ENCODE measurements around the gene C18orf54.
"Not testable (repeated sequence)": the region's sequence is repeated elsewhere in the genome, so short reads cannot be mapped to it uniquely, and the experiment has no call there.

The C18orf54 gene

DNA sequence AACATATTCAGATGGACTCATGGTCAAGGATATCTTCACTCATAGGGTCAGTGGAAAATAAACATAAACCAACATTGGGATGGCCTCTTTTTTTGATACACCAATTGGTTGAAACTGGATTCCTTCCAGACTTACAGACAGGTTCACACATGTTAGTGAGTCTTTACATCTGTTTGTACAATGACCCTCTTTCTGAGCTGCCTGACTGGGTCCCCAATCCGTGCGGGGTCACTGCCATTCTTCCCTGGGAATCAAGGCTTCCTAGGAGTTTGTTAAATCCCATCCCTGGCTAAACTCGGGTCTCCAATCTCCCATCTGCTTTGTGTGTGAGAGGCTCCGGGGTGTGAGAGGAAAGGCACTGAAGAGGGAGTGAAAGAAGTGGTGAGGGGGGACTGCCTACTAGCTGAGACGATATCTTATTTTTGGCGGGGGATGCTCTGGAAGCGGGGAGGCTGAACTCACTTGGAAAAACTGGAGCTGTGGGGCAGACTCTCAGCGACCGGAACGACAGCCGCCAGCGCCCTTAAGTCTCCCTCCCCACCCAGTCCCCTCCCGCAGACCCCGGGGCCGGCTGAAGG lies 535 bp upstream of the C18orf54 start:
- peak overlapping the region; percentile 96 for H3K4me3 ChIP-seq (ENCODE audit: low read length)
- H3K27me3 ChIP-seq (ENCODE audit: insufficient read depth, low read length): no peaks in the 10 kb centered on the region
- peaks cover 18% of the 10 kb centered on the region for H3K36me3 ChIP-seq (ENCODE audit: insufficient read depth, low read depth, low read length)
- no peaks in the 10 kb centered on the region for H3K9me3 ChIP-seq (ENCODE audit: insufficient read depth, low read depth, low read length)
- peak overlapping the region; percentile 59 for H3K27ac ChIP-seq (ENCODE audit: low read length)
- H3K4me1 ChIP-seq (ENCODE audit: insufficient read depth, low read length): peaks cover 3% of the 10 kb centered on the region; the same call in 1 of the 2 replicates
- H3K9ac ChIP-seq (ENCODE audit: low read depth, low read length): peak overlapping the region; percentile 90

- Histone ChIP-seq H3K9ac (ENCODE audit: low read depth, low read length) (peak overlapping the region; percentile 90), H3K9me3 (ENCODE audit: insufficient read depth, low read depth, low read length) (no peaks in the 10 kb centered on the region), H3K27me3 (ENCODE audit: insufficient read depth, low read length) (no peaks in the 10 kb centered on the region), H3K27ac (ENCODE audit: low read length) (no peak overlapping the region), H3K36me3 (ENCODE audit: insufficient read depth, low read depth, low read length) (peaks cover 29% of the 10 kb centered on the region), H3K4me1 (ENCODE audit: insufficient read depth, low read length) (peaks cover 3% of the 10 kb centered on the region; the same call in 1 of the 2 replicates), H3K4me3 (ENCODE audit: low read length) (peak overlapping the region; percentile 96)
These were observed 862 bp downstream of the C18orf54 start for GRCh38 chr18:54358495-54359040.

DNA sequence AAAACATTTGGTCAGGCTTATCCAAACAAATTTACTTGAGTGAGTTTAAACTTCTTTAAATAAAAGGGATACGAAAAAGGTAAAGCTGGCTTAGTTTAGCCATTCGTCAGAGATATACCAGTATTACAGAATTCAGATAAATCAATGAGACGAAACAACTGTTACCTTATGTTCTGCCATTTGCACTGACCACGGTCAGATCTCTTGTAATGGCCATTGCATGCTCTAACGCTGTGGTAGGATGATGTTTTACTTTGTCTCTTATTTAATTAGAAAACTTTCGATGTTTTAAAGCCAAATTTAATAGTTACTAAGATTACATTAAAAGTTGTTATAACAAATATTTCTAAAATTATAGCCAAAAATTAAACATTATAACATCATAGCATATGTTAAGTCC lies 1.5 kb downstream of the C18orf54 start:
- Histone ChIP-seq H3K9me3 (ENCODE audit: insufficient read depth, low read depth, low read length) (no peaks in the 10 kb centered on the region), H3K36me3 (ENCODE audit: insufficient read depth, low read depth, low read length) (peaks cover 31% of the 10 kb centered on the region), H3K27ac (ENCODE audit: low read length) (no peak overlapping the region), H3K9ac (ENCODE audit: low read depth, low read length) (peak overlapping the region; percentile 90), H3K4me1 (ENCODE audit: insufficient read depth, low read length) (peaks cover 3% of the 10 kb centered on the region; the same call in 1 of the 2 replicates), H3K4me3 (ENCODE audit: low read length) (peak overlapping the region; percentile 96), H3K27me3 (ENCODE audit: insufficient read depth, low read length) (no peaks in the 10 kb centered on the region)

DNA sequence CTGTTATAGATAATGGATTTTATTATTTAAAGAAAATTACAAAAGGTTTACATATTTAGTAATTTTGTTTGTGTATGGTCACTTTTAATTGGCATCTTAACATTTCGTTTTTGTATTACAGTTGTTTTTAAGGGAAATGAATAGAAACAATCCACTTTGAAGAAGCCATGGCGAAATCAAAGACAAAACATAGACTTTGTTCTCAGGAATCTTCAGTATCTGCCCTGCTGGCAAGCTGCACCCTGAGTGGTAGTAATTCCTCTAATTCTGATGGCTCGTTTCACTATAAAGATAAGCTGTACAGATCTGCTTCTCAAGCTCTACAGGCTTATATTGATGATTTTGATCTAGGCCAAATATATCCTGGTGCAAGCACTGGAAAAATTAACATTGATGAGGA lies 2.7 kb downstream of the C18orf54 start:
- H3K4me3 ChIP-seq (ENCODE audit: low read length): no peak overlapping the region
- peaks cover 3% of the 10 kb centered on the region; the same call in 1 of the 2 replicates for H3K4me1 ChIP-seq (ENCODE audit: insufficient read depth, low read length)
- no peaks in the 10 kb centered on the region for H3K27me3 ChIP-seq (ENCODE audit: insufficient read depth, low read length)

GRCh38 chr18:54378057-54378456 lies 20.4 kb downstream of the C18orf54 start:
- Histone ChIP-seq H3K27ac (ENCODE audit: low read length) (no peak overlapping the region), H3K9me3 (ENCODE audit: insufficient read depth, low read depth, low read length) (no peaks in the 10 kb centered on the region), H3K4me3 (ENCODE audit: low read length) (no peak overlapping the region), H3K9ac (ENCODE audit: low read depth, low read length) (no peak overlapping the region), H3K27me3 (ENCODE audit: insufficient read depth, low read length) (no peaks in the 10 kb centered on the region), H3K36me3 (ENCODE audit: insufficient read depth, low read depth, low read length) (peaks cover 48% of the 10 kb centered on the region), H3K4me1 (ENCODE audit: insufficient read depth, low read length) (peaks cover 10% of the 10 kb centered on the region; the same call in 1 of the 2 replicates)

More for the DNA sequence above, 2.7 kb downstream of the C18orf54 start:
- peaks cover 35% of the 10 kb centered on the region for H3K36me3 ChIP-seq (ENCODE audit: insufficient read depth, low read depth, low read length)
- no peak overlapping the region for H3K27ac ChIP-seq (ENCODE audit: low read length)
- no peak overlapping the region for H3K9ac ChIP-seq (ENCODE audit: low read depth, low read length)
- H3K9me3 ChIP-seq (ENCODE audit: insufficient read depth, low read depth, low read length): no peaks in the 10 kb centered on the region

DNA sequence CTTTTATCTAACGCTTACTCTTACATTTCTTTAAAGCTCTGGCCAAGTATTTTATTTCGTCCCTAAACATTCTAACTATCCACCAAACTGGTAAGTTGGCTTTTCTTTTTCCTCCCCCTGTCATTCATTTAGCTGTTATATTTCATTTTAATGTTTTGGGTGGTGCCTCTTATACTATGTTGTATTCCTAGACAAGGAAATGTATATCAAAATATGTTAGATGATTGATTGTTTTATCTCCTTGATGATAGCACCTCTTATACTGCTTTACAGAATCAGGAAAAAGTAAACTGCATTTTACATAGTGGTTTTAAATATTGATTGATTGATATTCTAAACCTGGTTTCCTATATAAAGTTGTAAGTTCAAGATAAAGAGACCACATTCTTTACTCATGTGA lies 23.9 kb downstream of the C18orf54 start:
- Histone ChIP-seq H3K4me1 (ENCODE audit: insufficient read depth, low read length) (peaks cover 26% of the 10 kb centered on the region; the same call in 1 of the 2 replicates), H3K27me3 (ENCODE audit: insufficient read depth, low read length) (no peaks in the 10 kb centered on the region), H3K36me3 (ENCODE audit: insufficient read depth, low read depth, low read length) (peaks cover 22% of the 10 kb centered on the region), H3K9me3 (ENCODE audit: insufficient read depth, low read depth, low read length) (no peaks in the 10 kb centered on the region), H3K9ac (ENCODE audit: low read depth, low read length) (no peak overlapping the region), H3K27ac (ENCODE audit: low read length) (no peak overlapping the region), H3K4me3 (ENCODE audit: low read length) (no peak overlapping the region)

GRCh38 chr18:54382076-54382475 lies 24.4 kb downstream of the C18orf54 start:
- Histone ChIP-seq H3K36me3 (ENCODE audit: insufficient read depth, low read depth, low read length) (peaks cover 21% of the 10 kb centered on the region), H3K9ac (ENCODE audit: low read depth, low read length) (no peak overlapping the region), H3K27me3 (ENCODE audit: insufficient read depth, low read length) (no peaks in the 10 kb centered on the region), H3K9me3 (ENCODE audit: insufficient read depth, low read depth, low read length) (no peaks in the 10 kb centered on the region), H3K4me3 (ENCODE audit: low read length) (no peak overlapping the region), H3K27ac (ENCODE audit: low read length) (no peak overlapping the region), H3K4me1 (ENCODE audit: insufficient read depth, low read length) (peaks cover 26% of the 10 kb centered on the region; the same call in 1 of the 2 replicates)

- Histone ChIP-seq H3K4me1 (ENCODE audit: insufficient read depth, low read length) (peaks cover 26% of the 10 kb centered on the region; the same call in 1 of the 2 replicates), H3K36me3 (ENCODE audit: insufficient read depth, low read depth, low read length) (peaks cover 21% of the 10 kb centered on the region), H3K4me3 (ENCODE audit: low read length) (peak overlapping the region; percentile 27; the same call in 1 of the 2 replicates), H3K27ac (ENCODE audit: low read length) (no peak overlapping the region), H3K27me3 (ENCODE audit: insufficient read depth, low read length) (no peaks in the 10 kb centered on the region), H3K9ac (ENCODE audit: low read depth, low read length) (no peak overlapping the region), H3K9me3 (ENCODE audit: insufficient read depth, low read depth, low read length) (no peaks in the 10 kb centered on the region)
These were observed 25.1 kb downstream of the C18orf54 start for GRCh38 chr18:54382733-54383252.

GRCh38 chr18:54386043-54386442 lies 28.3 kb downstream of the C18orf54 start:
- Histone ChIP-seq H3K36me3 (ENCODE audit: insufficient read depth, low read depth, low read length) (no peaks in the 10 kb centered on the region), H3K9me3 (ENCODE audit: insufficient read depth, low read depth, low read length) (no peaks in the 10 kb centered on the region), H3K27me3 (ENCODE audit: insufficient read depth, low read length) (no peaks in the 10 kb centered on the region), H3K27ac (ENCODE audit: low read length) (no peak overlapping the region), H3K4me3 (ENCODE audit: low read length) (no peak overlapping the region), H3K9ac (ENCODE audit: low read depth, low read length) (no peak overlapping the region), H3K4me1 (ENCODE audit: insufficient read depth, low read length) (peaks cover 36% of the 10 kb centered on the region)

GRCh38 chr18:54386800-54387495 lies 29.2 kb downstream of the C18orf54 start:
- H3K36me3 ChIP-seq (ENCODE audit: insufficient read depth, low read depth, low read length); H3K4me3 ChIP-seq (ENCODE audit: low read length); H3K9ac ChIP-seq (ENCODE audit: low read depth, low read length); H3K27ac ChIP-seq (ENCODE audit: low read length); H3K27me3 ChIP-seq (ENCODE audit: insufficient read depth, low read length); H3K9me3 ChIP-seq (ENCODE audit: insufficient read depth, low read depth, low read length): not testable (repeated sequence)
- peaks cover 36% of the 10 kb centered on the region for H3K4me1 ChIP-seq (ENCODE audit: insufficient read depth, low read length)

DNA sequence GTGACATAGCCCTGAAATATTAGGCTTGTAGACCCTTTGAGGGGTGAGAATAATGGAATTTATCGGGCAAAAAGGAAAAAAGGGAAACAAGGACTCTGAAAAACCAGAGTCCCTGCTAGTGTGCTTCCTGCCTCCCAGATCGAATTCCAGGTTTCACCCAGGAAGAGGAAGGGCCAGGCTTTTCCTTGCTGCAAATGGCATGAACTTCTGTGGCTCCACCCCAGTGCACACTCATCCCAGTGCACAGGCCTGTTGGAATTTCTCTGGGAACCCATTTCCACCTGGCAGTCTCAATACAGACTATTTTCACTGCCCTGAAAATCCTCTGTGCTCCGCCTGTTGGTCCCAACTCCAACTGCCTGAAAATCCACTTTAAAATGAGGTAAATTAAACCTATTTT lies 29.9 kb downstream of the C18orf54 start:
- peak overlapping the region; percentile 4 for H3K27ac ChIP-seq (ENCODE audit: low read length)
- no peaks in the 10 kb centered on the region for H3K9me3 ChIP-seq (ENCODE audit: insufficient read depth, low read depth, low read length)
- no peak overlapping the region for H3K4me3 ChIP-seq (ENCODE audit: low read length)

More for the DNA sequence above, 29.9 kb downstream of the C18orf54 start:
- peaks cover 30% of the 10 kb centered on the region for H3K4me1 ChIP-seq (ENCODE audit: insufficient read depth, low read length)
- no peak overlapping the region for H3K9ac ChIP-seq (ENCODE audit: low read depth, low read length)
- no peaks in the 10 kb centered on the region for H3K36me3 ChIP-seq (ENCODE audit: insufficient read depth, low read depth, low read length)
- no peaks in the 10 kb centered on the region for H3K27me3 ChIP-seq (ENCODE audit: insufficient read depth, low read length)
